B cell (primary cell): ENCODE data around the gene CRYGN.

ENCODE experiments used
- CTCF ChIP-seq: fragments of 200-600 bp; IDR thresholded peaks from one replicate; pipeline ENCODE4 v1.8.0; 2022; ENCODE audit warnings: antibody characterized with exemption, mild to moderate bottlenecking
- EZH2 ChIP-seq: IDR thresholded peaks from 2 replicates; pipeline ENCODE4 v1.6.1; 2012; ENCODE audit warnings: borderline replicate concordance, low read depth, mild to moderate bottlenecking, moderate library complexity, low read length; ENCODE audit not compliant: insufficient read depth, poor library complexity, severe bottlenecking

GRCh38 chr7:151433721-151434400 lies 6.1 kb downstream of the CRYGN start:
- TF ChIP-seq CTCF (no peak), EZH2 (no peak)
